Activated T-cell treated with anti-CD3 and anti-CD28 coated beads, Interleukin-2, amount 50 U/mL, for 4 hours (primary cell): Measurements from ENCODE around the gene RAP2B. TPM values are rescaled to one million over a fixed set of nuclear protein-coding genes. Genes with fewer than 3 reads are reported as not detected.
"Not testable (repeated sequence)": the region's sequence is repeated elsewhere in the genome, so short reads cannot be mapped to it uniquely, and the experiment has no call there.

ENCODE experiments used
- ATAC-seq, 2 donors: fragments of 200-7000 bp; cut with Tn5 transposase; one replicate each; pipeline ENCODE4 v1.10.0; 2021
- DNase-seq: peaks from one replicate; pipeline ENCODE4 v3.0.0-alpha.2; 2020
- H3K27me3 Mint-ChIP-seq: one replicate; pipeline ENCODE4 v1.8.0; 2021; ENCODE audit warnings: low read depth, mixed read lengths
- H3K36me3 Mint-ChIP-seq: one replicate; pipeline ENCODE4 v1.8.0; 2022; ENCODE audit warnings: mixed read lengths; ENCODE audit not compliant: insufficient read depth
- H3K4me1 Mint-ChIP-seq: one replicate; pipeline ENCODE4 v1.8.0; 2021; ENCODE audit warnings: low read depth, mixed read lengths
- H3K4me3 Mint-ChIP-seq: one replicate; pipeline ENCODE4 v1.8.0; 2021; ENCODE audit warnings: mild to moderate bottlenecking, moderate library complexity, mixed read lengths
- H3K9me3 Mint-ChIP-seq: one replicate; pipeline ENCODE4 v1.8.0; 2021; ENCODE audit warnings: mixed read lengths
- total RNA-seq, 3 donors: library from RNA; stranded (reverse); gene quantifications; one replicate each; pipeline ENCODE4 v1.2.1, GENCODE V29; 2021

RAP2B gene
- 10 to 100 TPM; 12.3 to 15.2 (median 13.2) TPM for total RNA-seq

GRCh38 chr3:153161714-153162512 lies at the start of gene RAP2B:
Gene RAP2B (plus strand): TSS chr3:153162226. CDS start chr3:153162694, 468 bp downstream.
- ATAC-seq (peak; percentile 68 to 72), DNase-seq (peak; percentile 95)
- H3K4me1 Mint-ChIP-seq = peaks cover 44% of the 10 kb centered on the region
- H3K36me3 Mint-ChIP-seq = peaks cover 6% of the 10 kb centered on the region
- H3K9me3 Mint-ChIP-seq = no peaks in the 10 kb centered on the region
- H3K27me3 Mint-ChIP-seq = no peaks in the 10 kb centered on the region
- H3K4me3 Mint-ChIP-seq = peak within 1 kb of the TSS; percentile 93

GRCh38 chr3:153113541-153113940 lies 48.5 kb upstream of the RAP2B start:
- ATAC-seq (no peak), DNase-seq (no peak)
- Mint-ChIP-seq H3K27me3 (peaks cover 5% of the 10 kb centered on the region), H3K36me3 (no peaks in the 10 kb centered on the region), H3K4me1 (no peaks in the 10 kb centered on the region), H3K9me3 (no peaks in the 10 kb centered on the region), H3K4me3 (no peak overlapping the region)

GRCh38 chr3:153114270-153114669 lies 47.8 kb upstream of the RAP2B start:
- H3K9me3 Mint-ChIP-seq, ATAC-seq, H3K4me1 Mint-ChIP-seq, H3K27me3 Mint-ChIP-seq, H3K4me3 Mint-ChIP-seq, H3K36me3 Mint-ChIP-seq, DNase-seq: not testable (repeated sequence)

GRCh38 chr3:153115326-153115725 lies 46.7 kb upstream of the RAP2B start:
- no peak for DNase-seq
- H3K36me3 Mint-ChIP-seq = no peaks in the 10 kb centered on the region
- H3K27me3 Mint-ChIP-seq = peaks cover 5% of the 10 kb centered on the region
- H3K9me3 Mint-ChIP-seq = no peaks in the 10 kb centered on the region
- ATAC-seq = no peak
- H3K4me1 Mint-ChIP-seq = no peaks in the 10 kb centered on the region
- H3K4me3 Mint-ChIP-seq = no peak overlapping the region

- no peak for ATAC-seq
- Mint-ChIP-seq H3K9me3 (no peaks in the 10 kb centered on the region), H3K36me3 (no peaks in the 10 kb centered on the region), H3K4me3 (no peak overlapping the region), H3K27me3 (no peaks in the 10 kb centered on the region), H3K4me1 (peaks cover 4% of the 10 kb centered on the region)
- no peak for DNase-seq
Observed at GRCh38 chr3:153127788-153128187, 34.2 kb upstream of the RAP2B start.

GRCh38 chr3:153129426-153129825 lies 32.6 kb upstream of the RAP2B start:
- ATAC-seq = no peak
- no peak for DNase-seq
- no peaks in the 10 kb centered on the region for H3K27me3 Mint-ChIP-seq
- no peaks in the 10 kb centered on the region for H3K36me3 Mint-ChIP-seq
- H3K9me3 Mint-ChIP-seq = no peaks in the 10 kb centered on the region
- H3K4me3 Mint-ChIP-seq = no peak overlapping the region
- H3K4me1 Mint-ChIP-seq = peaks cover 4% of the 10 kb centered on the region

GRCh38 chr3:153129866-153130265 lies 32.2 kb upstream of the RAP2B start:
- Mint-ChIP-seq H3K36me3 (no peaks in the 10 kb centered on the region), H3K4me3 (no peak overlapping the region), H3K4me1 (peaks cover 4% of the 10 kb centered on the region), H3K27me3 (no peaks in the 10 kb centered on the region), H3K9me3 (no peaks in the 10 kb centered on the region)
- DNase-seq = no peak
- no peak for ATAC-seq

- Mint-ChIP-seq H3K4me3 (no peak overlapping the region), H3K9me3 (no peaks in the 10 kb centered on the region), H3K4me1 (peaks cover 4% of the 10 kb centered on the region), H3K27me3 (no peaks in the 10 kb centered on the region), H3K36me3 (no peaks in the 10 kb centered on the region)
- ATAC-seq = peak; percentile 72 to 87
- DNase-seq = no peak
Observed at GRCh38 chr3:153130312-153130977, 31.6 kb upstream of the RAP2B start.

- H3K4me1 Mint-ChIP-seq = peaks cover 26% of the 10 kb centered on the region
- H3K4me3 Mint-ChIP-seq = no peak overlapping the region
Observed at GRCh38 chr3:153137626-153138025, 24.4 kb upstream of the RAP2B start.

GRCh38 chr3:153138276-153139210 lies 23.5 kb upstream of the RAP2B start:
- ATAC-seq (peak; percentile 88 to 91), DNase-seq (no peak)
- H3K27me3 Mint-ChIP-seq = no peaks in the 10 kb centered on the region
- H3K36me3 Mint-ChIP-seq = no peaks in the 10 kb centered on the region
- H3K4me3 Mint-ChIP-seq = no peak overlapping the region
- no peaks in the 10 kb centered on the region for H3K9me3 Mint-ChIP-seq
- peaks cover 26% of the 10 kb centered on the region for H3K4me1 Mint-ChIP-seq

More at GRCh38 chr3:153137626-153138025, 24.4 kb upstream of the RAP2B start:
- H3K36me3 Mint-ChIP-seq = no peaks in the 10 kb centered on the region
- no peaks in the 10 kb centered on the region for H3K27me3 Mint-ChIP-seq
- no peaks in the 10 kb centered on the region for H3K9me3 Mint-ChIP-seq
- DNase-seq (no peak), ATAC-seq (no peak)

- Mint-ChIP-seq H3K36me3 (no peaks in the 10 kb centered on the region), H3K9me3 (no peaks in the 10 kb centered on the region), H3K4me1 (peaks cover 29% of the 10 kb centered on the region), H3K4me3 (no peak overlapping the region), H3K27me3 (no peaks in the 10 kb centered on the region)
- ATAC-seq (no peak), DNase-seq (no peak)
Observed at GRCh38 chr3:153142961-153143360, 19.1 kb upstream of the RAP2B start.

GRCh38 chr3:153144071-153144470 lies 18.0 kb upstream of the RAP2B start:
- H3K36me3 Mint-ChIP-seq = no peaks in the 10 kb centered on the region
- H3K4me3 Mint-ChIP-seq = no peak overlapping the region
- DNase-seq = no peak
- H3K4me1 Mint-ChIP-seq = peaks cover 18% of the 10 kb centered on the region
- H3K27me3 Mint-ChIP-seq = no peaks in the 10 kb centered on the region
- peaks cover 4% of the 10 kb centered on the region for H3K9me3 Mint-ChIP-seq
- no peak for ATAC-seq

GRCh38 chr3:153144779-153145178 lies 17.2 kb upstream of the RAP2B start:
- no peak for ATAC-seq
- Mint-ChIP-seq H3K36me3 (no peaks in the 10 kb centered on the region), H3K4me3 (no peak overlapping the region), H3K9me3 (peaks cover 4% of the 10 kb centered on the region), H3K27me3 (no peaks in the 10 kb centered on the region), H3K4me1 (peaks cover 14% of the 10 kb centered on the region)
- no peak for DNase-seq

GRCh38 chr3:153145454-153145853 lies 16.6 kb upstream of the RAP2B start:
- peaks cover 11% of the 10 kb centered on the region for H3K4me1 Mint-ChIP-seq
- peaks cover 4% of the 10 kb centered on the region for H3K9me3 Mint-ChIP-seq
- no peaks in the 10 kb centered on the region for H3K36me3 Mint-ChIP-seq
- no peak overlapping the region for H3K4me3 Mint-ChIP-seq
- H3K27me3 Mint-ChIP-seq = no peaks in the 10 kb centered on the region
- DNase-seq (no peak), ATAC-seq (peak in 1 of 2 donors; percentile 35)
